Kidney epithelial cell (primary cell): ENCODE results near the gene FER1L5. TPM values are rescaled to one million over a fixed set of nuclear protein-coding genes. Genes with fewer than 3 reads are reported as not detected.

ENCODE experiments used
- DNase-seq: peaks from one replicate; pipeline ENCODE4 v3.0.0-alpha.2; 2010; ENCODE audit warnings: low read depth
- H3K27me3 ChIP-seq: 2 replicates; pipeline ENCODE4 v1.6.0; 2011; ENCODE audit warnings: low read length; ENCODE audit not compliant: control insufficient read depth, insufficient read depth
- H3K36me3 ChIP-seq: 2 replicates; pipeline ENCODE4 v1.5.1; 2011; ENCODE audit warnings: low read length; ENCODE audit not compliant: control insufficient read depth, insufficient read depth
- H3K4me3 ChIP-seq: 2 replicates; pipeline ENCODE4 v1.5.1; 2011; ENCODE audit warnings: low read depth, mild to moderate bottlenecking, control low read depth, low read length
- CTCF ChIP-seq: IDR thresholded peaks from 2 replicates; pipeline ENCODE4 v1.5.1; 2011; ENCODE audit warnings: mild to moderate bottlenecking, moderate library complexity, low read length, control low read depth, inconsistent platforms; ENCODE audit not compliant: insufficient read depth, poor library complexity, severe bottlenecking
- total RNA-seq: library from RNA; depleted of rRNA; stranded (reverse); fragments of >200 nt; gene quantifications from 2 replicates; pipeline ENCODE4 v1.2.3, GENCODE V29; 2015

FER1L5 gene
- total RNA-seq, 1 donor from 2014 or later = not detected

- H3K36me3 ChIP-seq = no peaks in the 10 kb centered on the region
- DNase-seq = no peak
- no peak overlapping the region for H3K4me3 ChIP-seq
- TF ChIP-seq CTCF = no peak
- no peaks in the 10 kb centered on the region for H3K27me3 ChIP-seq
These were observed 51.0 kb downstream of the FER1L5 start for GRCh38 chr2:96693286-96694200.

- DNase-seq = no peak
- Histone ChIP-seq H3K36me3 (no peaks in the 10 kb centered on the region), H3K4me3 (no peak overlapping the region), H3K27me3 (no peaks in the 10 kb centered on the region)
- no peak for TF ChIP-seq CTCF
These were observed 51.7 kb downstream of the FER1L5 start for GRCh38 chr2:96694279-96694678.

GRCh38 chr2:96694816-96695455, 52.4 kb downstream of the FER1L5 start:
- Histone ChIP-seq H3K36me3 (no peaks in the 10 kb centered on the region), H3K27me3 (no peaks in the 10 kb centered on the region), H3K4me3 (no peak overlapping the region)
- no peak for TF ChIP-seq CTCF
- DNase-seq = no peak

- no peak overlapping the region for H3K4me3 ChIP-seq
- no peak for DNase-seq
- no peaks in the 10 kb centered on the region for H3K27me3 ChIP-seq
- peak; percentile 2 for TF ChIP-seq CTCF
- no peaks in the 10 kb centered on the region for H3K36me3 ChIP-seq
These were observed 53.0 kb downstream of the FER1L5 start for GRCh38 chr2:96695602-96696001.

GRCh38 chr2:96697476-96697875, 54.9 kb downstream of the FER1L5 start:
- H3K27me3 ChIP-seq = no peaks in the 10 kb centered on the region
- H3K36me3 ChIP-seq = no peaks in the 10 kb centered on the region
- no peak overlapping the region for H3K4me3 ChIP-seq
- DNase-seq = no peak
- no peak for TF ChIP-seq CTCF
